Measurements from ENCODE around the gene EGFL6.

The EGFL6 gene

GRCh38 chrX:13649838-13650237 lies 80.4 kb downstream of the EGFL6 start:
- Histone ChIP-seq H2BK5ac (ENCODE audit: low read length) (no peak overlapping the region), H3K79me2 (ENCODE audit: control insufficient read depth, insufficient read depth, low read length) (no peaks in the 10 kb centered on the region), H3K23ac (ENCODE audit: low read length) (no peak overlapping the region), H3K4me1 (ENCODE audit: control insufficient read depth, low read depth, low read length) (no peaks in the 10 kb centered on the region), H3K4ac (ENCODE audit: low read depth, low read length) (no peak overlapping the region), H2BK120ac (ENCODE audit: low read depth, low read length) (no peak overlapping the region), H3K36me3 (ENCODE audit: control insufficient read depth, insufficient read depth, low read length) (no peaks in the 10 kb centered on the region), H3K18ac (ENCODE audit: low read length) (no peak overlapping the region), H3K4me2 (ENCODE audit: low read length) (no peak overlapping the region), H4K5ac (ENCODE audit: low read length) (no peak overlapping the region), H3K27me3 (ENCODE audit: insufficient read depth, low read length, poor library complexity) (no peaks in the 10 kb centered on the region), H3K9ac (ENCODE audit: low read length) (no peak overlapping the region), H3K79me1 (ENCODE audit: low read length) (no peaks in the 10 kb centered on the region), H3K27ac (ENCODE audit: low read depth, low read length) (no peak overlapping the region), H3K56ac (ENCODE audit: low read length) (no peak overlapping the region), H3K4me3 (ENCODE audit: low read length) (no peak overlapping the region), H2BK15ac (replicated peaks; ENCODE audit: low read depth) (no peak overlapping the region), H2AK5ac (ENCODE audit: low read length) (no peak overlapping the region), H4K8ac (ENCODE audit: low read depth, low read length) (no peak overlapping the region)
- no CpG with 5 or more reads among the region's 5 CpGs for WGBS (ENCODE audit: extremely low coverage, insufficient coverage, low lambda C conversion rate)
- no peak for DNase-seq

- H3K27ac ChIP-seq (ENCODE audit: low read depth, low read length) = no peak overlapping the region
Measured at GRCh38 chrX:13650318-13650717, 80.9 kb downstream of the EGFL6 start.

GRCh38 chrX:13651150-13651549 lies 81.7 kb downstream of the EGFL6 start:
- Histone ChIP-seq H2BK15ac (replicated peaks; ENCODE audit: low read depth) (no peak overlapping the region), H3K56ac (ENCODE audit: low read length) (no peak overlapping the region), H3K36me3 (ENCODE audit: control insufficient read depth, insufficient read depth, low read length) (no peaks in the 10 kb centered on the region), H3K79me2 (ENCODE audit: control insufficient read depth, insufficient read depth, low read length) (no peaks in the 10 kb centered on the region), H3K79me1 (ENCODE audit: low read length) (no peaks in the 10 kb centered on the region), H3K18ac (ENCODE audit: low read length) (no peak overlapping the region), H3K27me3 (ENCODE audit: insufficient read depth, low read length, poor library complexity) (no peaks in the 10 kb centered on the region), H3K23ac (ENCODE audit: low read length) (no peak overlapping the region), H4K8ac (ENCODE audit: low read depth, low read length) (no peak overlapping the region), H2BK120ac (ENCODE audit: low read depth, low read length) (no peak overlapping the region), H3K9ac (ENCODE audit: low read length) (no peak overlapping the region), H3K27ac (ENCODE audit: low read depth, low read length) (no peak overlapping the region), H3K4me3 (ENCODE audit: low read length) (no peak overlapping the region), H3K4me2 (ENCODE audit: low read length) (no peak overlapping the region), H2AK5ac (ENCODE audit: low read length) (no peak overlapping the region), H4K5ac (ENCODE audit: low read length) (no peak overlapping the region), H3K4ac (ENCODE audit: low read depth, low read length) (no peak overlapping the region), H2BK5ac (ENCODE audit: low read length) (no peak overlapping the region), H3K4me1 (ENCODE audit: control insufficient read depth, low read depth, low read length) (no peaks in the 10 kb centered on the region)
- no CpG with 5 or more reads among the region's 3 CpGs for WGBS (ENCODE audit: extremely low coverage, insufficient coverage, low lambda C conversion rate)
- DNase-seq = no peak

More at GRCh38 chrX:13650318-13650717, 80.9 kb downstream of the EGFL6 start:
- H3K79me1 ChIP-seq (ENCODE audit: low read length) = no peaks in the 10 kb centered on the region
- no CpG with 5 or more reads among the region's 1 CpG for WGBS (ENCODE audit: extremely low coverage, insufficient coverage, low lambda C conversion rate)
- no peak overlapping the region for H3K18ac ChIP-seq (ENCODE audit: low read length)
- no peak overlapping the region for H2AK5ac ChIP-seq (ENCODE audit: low read length)
- no peak overlapping the region for H3K4ac ChIP-seq (ENCODE audit: low read depth, low read length)
- no peak overlapping the region for H3K56ac ChIP-seq (ENCODE audit: low read length)
- H4K8ac ChIP-seq (ENCODE audit: low read depth, low read length) = no peak overlapping the region
- no peak overlapping the region for H3K23ac ChIP-seq (ENCODE audit: low read length)
- H3K79me2 ChIP-seq (ENCODE audit: control insufficient read depth, insufficient read depth, low read length) = no peaks in the 10 kb centered on the region
- no peak overlapping the region for H2BK15ac ChIP-seq (replicated peaks; ENCODE audit: low read depth)
- no peak overlapping the region for H3K4me2 ChIP-seq (ENCODE audit: low read length)
- no peak overlapping the region for H2BK120ac ChIP-seq (ENCODE audit: low read depth, low read length)
- no peak overlapping the region for H2BK5ac ChIP-seq (ENCODE audit: low read length)
- H3K4me1 ChIP-seq (ENCODE audit: control insufficient read depth, low read depth, low read length) = no peaks in the 10 kb centered on the region
- no peak overlapping the region for H4K5ac ChIP-seq (ENCODE audit: low read length)
- H3K9ac ChIP-seq (ENCODE audit: low read length) = no peak overlapping the region
- no peak for DNase-seq
- H3K36me3 ChIP-seq (ENCODE audit: control insufficient read depth, insufficient read depth, low read length) = no peaks in the 10 kb centered on the region
- no peaks in the 10 kb centered on the region for H3K27me3 ChIP-seq (ENCODE audit: insufficient read depth, low read length, poor library complexity)
- no peak overlapping the region for H3K4me3 ChIP-seq (ENCODE audit: low read length)

GRCh38 chrX:13652287-13652793 lies 82.9 kb downstream of the EGFL6 start:
- Histone ChIP-seq H4K5ac (ENCODE audit: low read length) (peak overlapping the region; percentile 9), H3K36me3 (ENCODE audit: control insufficient read depth, insufficient read depth, low read length) (no peaks in the 10 kb centered on the region), H4K8ac (ENCODE audit: low read depth, low read length) (peak overlapping the region; percentile 89), H3K18ac (ENCODE audit: low read length) (no peak overlapping the region), H2BK15ac (replicated peaks; ENCODE audit: low read depth) (no peak overlapping the region), H3K27ac (ENCODE audit: low read depth, low read length) (no peak overlapping the region), H3K4me2 (ENCODE audit: low read length) (no peak overlapping the region), H3K56ac (ENCODE audit: low read length) (peak overlapping the region; percentile 11), H2BK120ac (ENCODE audit: low read depth, low read length) (no peak overlapping the region), H3K4ac (ENCODE audit: low read depth, low read length) (no peak overlapping the region), H3K9ac (ENCODE audit: low read length) (peak overlapping the region; percentile 55), H3K4me1 (ENCODE audit: control insufficient read depth, low read depth, low read length) (no peaks in the 10 kb centered on the region), H3K4me3 (ENCODE audit: low read length) (no peak overlapping the region), H3K79me1 (ENCODE audit: low read length) (no peaks in the 10 kb centered on the region), H2BK5ac (ENCODE audit: low read length) (no peak overlapping the region), H3K23ac (ENCODE audit: low read length) (no peak overlapping the region), H3K79me2 (ENCODE audit: control insufficient read depth, insufficient read depth, low read length) (no peaks in the 10 kb centered on the region), H2AK5ac (ENCODE audit: low read length) (no peak overlapping the region), H3K27me3 (ENCODE audit: insufficient read depth, low read length, poor library complexity) (no peaks in the 10 kb centered on the region)
- no peak for DNase-seq
- no CpG with 5 or more reads among the region's 7 CpGs for WGBS (ENCODE audit: extremely low coverage, insufficient coverage, low lambda C conversion rate)

GRCh38 chrX:13652850-13653693 lies 83.7 kb downstream of the EGFL6 start, which contains the start of gene TCEANC:
Gene TCEANC (plus strand): TSS chrX:13653141. CDS start chrX:13662509, 9,368 bp downstream.
- no peak within 1 kb of the TSS for H2BK15ac ChIP-seq (replicated peaks; ENCODE audit: low read depth)
- no peak within 1 kb of the TSS for H2BK120ac ChIP-seq (ENCODE audit: low read depth, low read length)
- H4K5ac ChIP-seq (ENCODE audit: low read length) = peak within 1 kb of the TSS; percentile 9
- peak within 1 kb of the TSS; percentile 38 for H3K4me2 ChIP-seq (ENCODE audit: low read length)
- H3K9ac ChIP-seq (ENCODE audit: low read length) = peak within 1 kb of the TSS; percentile 64
- no peak within 1 kb of the TSS for H3K18ac ChIP-seq (ENCODE audit: low read length)
- no peaks in the 10 kb centered on the region for H3K79me2 ChIP-seq (ENCODE audit: control insufficient read depth, insufficient read depth, low read length)
- peak within 1 kb of the TSS; percentile 78 for H3K56ac ChIP-seq (ENCODE audit: low read length)
- H3K79me1 ChIP-seq (ENCODE audit: low read length) = no peaks in the 10 kb centered on the region
- no peaks in the 10 kb centered on the region for H3K27me3 ChIP-seq (ENCODE audit: insufficient read depth, low read length, poor library complexity)
- H2AK5ac ChIP-seq (ENCODE audit: low read length) = no peak within 1 kb of the TSS
- H3K27ac ChIP-seq (ENCODE audit: low read depth, low read length) = peak within 1 kb of the TSS; percentile 80
- peak within 1 kb of the TSS; percentile 89 for H4K8ac ChIP-seq (ENCODE audit: low read depth, low read length)
- DNase-seq = peak; percentile 97
- no CpG with 5 or more reads among the region's 54 CpGs for WGBS (ENCODE audit: extremely low coverage, insufficient coverage, low lambda C conversion rate)
- H3K4me3 ChIP-seq (ENCODE audit: low read length) = peak within 1 kb of the TSS; percentile 30
- H3K36me3 ChIP-seq (ENCODE audit: control insufficient read depth, insufficient read depth, low read length) = no peaks in the 10 kb centered on the region
- H3K4me1 ChIP-seq (ENCODE audit: control insufficient read depth, low read depth, low read length) = no peaks in the 10 kb centered on the region
- H2BK5ac ChIP-seq (ENCODE audit: low read length) = no peak within 1 kb of the TSS
- H3K23ac ChIP-seq (ENCODE audit: low read length) = no peak within 1 kb of the TSS
- H3K4ac ChIP-seq (ENCODE audit: low read depth, low read length) = no peak within 1 kb of the TSS

Data from mesendoderm (in vitro differentiated cells).